T-cell (primary cell): Measurements from ENCODE around the gene CARMIL1. TPM values are rescaled to one million over a fixed set of nuclear protein-coding genes. Genes with fewer than 3 reads are reported as not detected.

Experiments
- ATAC-seq, 4 experiments: fragments of 200-7000 bp in 3 of 4; fragments of 150-1000 bp in 1 of 4; cut with Tn5 transposase; replicated peaks in 1 of 4; 1 replicate in 3 of 4; 2 replicates in 1 of 4; pipeline ENCODE4 v1.10.0; 2021; ENCODE audit warnings: moderate library complexity in 3 of 4, mild to moderate bottlenecking in 2 of 4, moderate number of reproducible peaks in 1 of 4
- CTCF ChIA-PET, 2 donors: fragments of 300-600 bp; sonication (Branson Sonifier 250); formaldehyde crosslinking; loops; one replicate each; lab custom pipeline; 2022; ENCODE audit warnings: antibody characterized with exemption in 2 of 2; lab: Charles Lee
- POLR2A ChIA-PET, 2 donors: fragments of 300-600 bp; sonication (Branson Sonifier 250); formaldehyde crosslinking; loops; one replicate each; lab custom pipeline; 2022; ENCODE audit warnings: antibody characterized with exemption in 2 of 2; lab: Charles Lee
- DNase-seq, 35 experiments: peaks; one replicate each; pipeline versions ENCODE4 v3.0.0 to v3.0.0-alpha.2; 2013 to 2023
- H3K27ac ChIP-seq: one replicate; pipeline ENCODE4 v1.5.1; 2013; ENCODE audit warnings: low read length
- H3K27me3 ChIP-seq, 2 experiments: replicated peaks in 1 of 2; 1 replicate in 1 of 2; 2 replicates in 1 of 2; pipeline versions ENCODE4 v1.6.1 to v1.7.0; 2013; ENCODE audit warnings: low read length in 1 of 2, mixed read lengths in 1 of 2; ENCODE audit not compliant: control insufficient read depth in 2 of 2, insufficient read depth in 2 of 2; ENCODE audit errors: extremely low read depth in 1 of 2
- H3K36me3 ChIP-seq, 2 donors: 1 replicate in 1 of 2; 2 replicates in 1 of 2; pipeline versions ENCODE4 v1.6.1 to v1.7.0; 2013; ENCODE audit warnings: low read length in 1 of 2; ENCODE audit not compliant: control insufficient read depth in 2 of 2, insufficient read depth in 1 of 2; ENCODE audit errors: extremely low read depth in 1 of 2
- H3K4me1 ChIP-seq, 2 experiments: 1 replicate in 1 of 2; 2 replicates in 1 of 2; pipeline versions ENCODE4 v1.6.1 to v1.7.0; 2013; ENCODE audit warnings: low read length in 2 of 2, mixed read lengths in 1 of 2; ENCODE audit not compliant: insufficient read depth in 2 of 2, control insufficient read depth in 1 of 2; ENCODE audit errors: extremely low read depth in 1 of 2
- H3K4me3 ChIP-seq, 2 donors: 1 replicate in 1 of 2; 2 replicates in 1 of 2; pipeline versions ENCODE4 v1.5.1 to v1.7.0; 2013; ENCODE audit warnings: mild to moderate bottlenecking in 2 of 2, low read length in 1 of 2, moderate library complexity in 1 of 2; ENCODE audit not compliant: control insufficient read depth in 1 of 2; ENCODE audit errors: extremely low read depth in 1 of 2
- H3K9me3 ChIP-seq: 2 replicates; pipeline ENCODE4 v1.7.0; 2013
- H3K27ac Mint-ChIP-seq, 2 donors: one replicate each; pipeline ENCODE4 v1.8.0; 2020 to 2021; ENCODE audit warnings: mild to moderate bottlenecking in 2 of 2, mixed read lengths in 2 of 2
- H3K27me3 Mint-ChIP-seq, 2 donors: one replicate each; pipeline ENCODE4 v1.8.0; 2021 to 2022; ENCODE audit warnings: mixed read lengths in 2 of 2
- H3K36me3 Mint-ChIP-seq: one replicate; pipeline ENCODE4 v1.8.0; 2021; ENCODE audit warnings: mixed read lengths
- H3K4me1 Mint-ChIP-seq, 3 donors: one replicate each; pipeline ENCODE4 v1.8.0; 2020 to 2022; ENCODE audit warnings: mixed read lengths in 3 of 3, mild to moderate bottlenecking in 1 of 3
- H3K4me3 Mint-ChIP-seq, 3 donors: one replicate each; pipeline ENCODE4 v1.8.0; 2020 to 2022; ENCODE audit warnings: mild to moderate bottlenecking in 3 of 3, mixed read lengths in 3 of 3, moderate library complexity in 3 of 3
- H3K9me3 Mint-ChIP-seq, 3 donors: one replicate each; pipeline ENCODE4 v1.8.0; 2020 to 2022; ENCODE audit warnings: mixed read lengths in 3 of 3
- WGBS: methylation state at CpG from one replicate; pipeline ENCODE4 v1.1.5; 2013; ENCODE audit warnings: missing lambda C conversion rate; ENCODE audit not compliant: insufficient coverage; 5-methylcytosine and 5-hydroxymethylcytosine counted together
- total RNA-seq, 35 experiments: library from RNA in 6 of 35; stranded (reverse) in 6 of 35; fragments of 120-200 nt in 1 of 35; gene quantifications; one replicate each; pipeline versions ENCODE4 v1.2.1 to v1.2.4 and lab custom pipeline; 2013 to 2026

CARMIL1 gene
- total RNA-seq, 5 donors from 2014 or later (not counting 1 experiment from before 2014, with no cell fraction given) = 4.0 to 11.6 (median 6.1) TPM

GRCh38 chr6:25641377-25641776, 362.2 kb downstream of the CARMIL1 start:
- Mint-ChIP-seq H3K36me3 (no peaks in the 10 kb centered on the region), H3K27me3 (peaks cover 64 to 65% of the 10 kb centered on the region in 2 donors), H3K9me3 (peaks cover 0 to 6% (median 0%) of the 10 kb centered on the region in 3 donors), H3K4me3 (no peak overlapping the region), H3K4me1 (no peaks in the 10 kb centered on the region), H3K27ac (no peak overlapping the region)
- Histone ChIP-seq H3K27ac (no peak overlapping the region), H3K27me3 (peaks cover 4 to 8% of the 10 kb centered on the region in 2 experiments), H3K4me3 (no peak overlapping the region), H3K4me1 (no peaks in the 10 kb centered on the region), H3K36me3 (no peaks in the 10 kb centered on the region), H3K9me3 (no peaks in the 10 kb centered on the region)
- ATAC-seq = no peak
- DNase-seq = no peak
- CTCF ChIA-PET = no interaction called here
- WGBS = 100% methylated on average over 1 of the region's 5 CpGs
- POLR2A ChIA-PET = no interaction called here

- POLR2A ChIA-PET = no interaction called here
- Histone ChIP-seq H3K4me1 (no peaks in the 10 kb centered on the region), H3K27ac (no peak overlapping the region), H3K27me3 (peaks cover 4 to 8% of the 10 kb centered on the region in 2 experiments), H3K4me3 (no peak overlapping the region), H3K36me3 (no peaks in the 10 kb centered on the region), H3K9me3 (no peaks in the 10 kb centered on the region)
- ATAC-seq (no peak), DNase-seq (no peak)
- Mint-ChIP-seq H3K27ac (no peak overlapping the region), H3K4me3 (no peak overlapping the region), H3K27me3 (peaks cover 63 to 68% of the 10 kb centered on the region in 2 donors), H3K4me1 (no peaks in the 10 kb centered on the region), H3K36me3 (no peaks in the 10 kb centered on the region), H3K9me3 (peaks cover 0 to 6% (median 0%) of the 10 kb centered on the region in 3 donors)
- no CpG with 5 or more reads among the region's 3 CpGs for WGBS
- CTCF ChIA-PET = no interaction called here
These were observed 362.9 kb downstream of the CARMIL1 start for GRCh38 chr6:25641940-25642666.

GRCh38 chr6:25642667-25643328, 363.6 kb downstream of the CARMIL1 start:
- H3K9me3 Mint-ChIP-seq = peaks cover 0 to 6% (median 0%) of the 10 kb centered on the region in 3 donors
- Histone ChIP-seq H3K9me3 (no peaks in the 10 kb centered on the region), H3K27me3 (peaks cover 4 to 8% of the 10 kb centered on the region in 2 experiments), H3K36me3 (no peaks in the 10 kb centered on the region), H3K27ac (no peak overlapping the region), H3K4me3 (no peak overlapping the region), H3K4me1 (no peaks in the 10 kb centered on the region)
- H3K27ac Mint-ChIP-seq = peak overlapping the region in 1 of 2 donors; percentile 55
- WGBS = no CpG with 5 or more reads among the region's 3 CpGs
- CTCF ChIA-PET = no interaction called here
- H3K4me1 Mint-ChIP-seq = no peaks in the 10 kb centered on the region
- no peak for DNase-seq
- POLR2A ChIA-PET = no interaction called here
- no peak for ATAC-seq
- no peak overlapping the region for H3K4me3 Mint-ChIP-seq
- H3K36me3 Mint-ChIP-seq = no peaks in the 10 kb centered on the region
- peaks cover 58 to 68% of the 10 kb centered on the region in 2 donors for H3K27me3 Mint-ChIP-seq

GRCh38 chr6:25645916-25646315, 366.7 kb downstream of the CARMIL1 start:
- no peak overlapping the region for H3K27ac ChIP-seq
- no peaks in the 10 kb centered on the region for H3K36me3 ChIP-seq
- DNase-seq (no peak), ATAC-seq (no peak)
- Mint-ChIP-seq H3K27ac (no peak overlapping the region), H3K9me3 (peaks cover 0 to 6% (median 0%) of the 10 kb centered on the region in 3 donors), H3K36me3 (no peaks in the 10 kb centered on the region), H3K27me3 (peaks cover 60 to 70% of the 10 kb centered on the region in 2 donors), H3K4me3 (no peak overlapping the region), H3K4me1 (no peaks in the 10 kb centered on the region)
- H3K27me3 ChIP-seq = peaks cover 2 to 6% of the 10 kb centered on the region in 2 experiments
- H3K4me3 ChIP-seq = no peak overlapping the region
- POLR2A ChIA-PET = interaction anchor here in 1 of 2 donors (0.7 kb wide), 1 partner anchor 1077 kb away, joined by 4 read pairs; no protein-coding TSS in a partner anchor
- H3K9me3 ChIP-seq = no peaks in the 10 kb centered on the region
- CTCF ChIA-PET = no interaction called here
- WGBS = no CpG with 5 or more reads among the region's 4 CpGs
- no peaks in the 10 kb centered on the region for H3K4me1 ChIP-seq

GRCh38 chr6:25649611-25650010, 370.4 kb downstream of the CARMIL1 start:
- H3K4me3 ChIP-seq = no peak overlapping the region
- H3K9me3 Mint-ChIP-seq = no peaks in the 10 kb centered on the region
- peaks cover 56 to 63% of the 10 kb centered on the region in 2 donors for H3K27me3 Mint-ChIP-seq
- ATAC-seq (no peak), DNase-seq (no peak)
- no peak overlapping the region for H3K4me3 Mint-ChIP-seq
- peaks cover 9 to 10% of the 10 kb centered on the region in 2 experiments for H3K27me3 ChIP-seq
- no peaks in the 10 kb centered on the region for H3K4me1 ChIP-seq
- no peak overlapping the region for H3K27ac Mint-ChIP-seq
- H3K9me3 ChIP-seq = no peaks in the 10 kb centered on the region
- H3K4me1 Mint-ChIP-seq = peaks cover 0 to 3% (median 0%) of the 10 kb centered on the region in 3 donors
- ChIA-PET CTCF (interaction anchor here in 1 of 2 donors (0.6 kb wide), 1 partner anchor 940 kb away, joined by 3 read pairs; no protein-coding TSS in a partner anchor), POLR2A (interaction anchor here in 1 of 2 donors (0.5 kb wide), 1 partner anchor 43 kb away, joined by 7 read pairs; no protein-coding TSS in a partner anchor)
- no peak overlapping the region for H3K27ac ChIP-seq
- H3K36me3 ChIP-seq = no peaks in the 10 kb centered on the region
- H3K36me3 Mint-ChIP-seq = no peaks in the 10 kb centered on the region
- no CpG with 5 or more reads among the region's 1 CpG for WGBS

- Mint-ChIP-seq H3K27ac (no peak within 1 kb of the TSS), H3K9me3 (no peaks in the 10 kb centered on the region), H3K27me3 (peaks cover 52 to 59% of the 10 kb centered on the region in 2 donors), H3K36me3 (no peaks in the 10 kb centered on the region), H3K4me3 (no peak within 1 kb of the TSS), H3K4me1 (peaks cover 0 to 3% (median 0%) of the 10 kb centered on the region in 3 donors)
- no peak within 1 kb of the TSS for H3K27ac ChIP-seq
- DNase-seq (peak in 27 of 35 experiments; percentile 2 to 36 (median 15)), ATAC-seq (no peak)
- 19% methylated on average over 32 of the region's 35 CpGs for WGBS
- peaks cover 10 to 12% of the 10 kb centered on the region in 2 experiments for H3K27me3 ChIP-seq
- no peaks in the 10 kb centered on the region for H3K9me3 ChIP-seq
- H3K4me3 ChIP-seq = no peak within 1 kb of the TSS
- POLR2A ChIA-PET = interaction anchor here in 1 of 2 donors (0.6 kb wide), 1 partner anchor 32 kb away, joined by 3 read pairs; no protein-coding TSS in a partner anchor
- no peaks in the 10 kb centered on the region for H3K36me3 ChIP-seq
- H3K4me1 ChIP-seq = no peaks in the 10 kb centered on the region
- CTCF ChIA-PET = no interaction called here
These were observed 372.9 kb downstream of the CARMIL1 start, which contains the start of gene SCGN for GRCh38 chr6:25652007-25652515. SCGN (plus strand) TSS chr6:25652215; CDS start chr6:25652404, 189 bp downstream.
